ENCODE data around the gene CAPN10. TPM values are rescaled to one million over a fixed set of nuclear protein-coding genes. Genes with fewer than 3 reads are reported as not detected.

CAPN10 gene
- total RNA-seq, 2 donors from 2014 or later = 25.5 to 68.4 TPM

- no peaks in the 10 kb centered on the region for H3K36me3 ChIP-seq
- H3K9me3 ChIP-seq = no peaks in the 10 kb centered on the region
- H3K4me1 ChIP-seq (replicated peaks) = no peaks in the 10 kb centered on the region
- no peak overlapping the region for H3K27ac ChIP-seq
- intact Hi-C loops (cut with DNase I) = no loop called here
- no peak for DNase-seq (ENCODE audit: low spot score)
- TF ChIP-seq CTCF (IDR thresholded peaks at IDR 0.05) (no peak), POLR2A (IDR thresholded peaks at IDR 0.05) (no peak), POLR2AphosphoS5 (IDR thresholded peaks at IDR 0.05) (no peak)
- H3K27me3 ChIP-seq (replicated peaks; ENCODE audit: insufficient read depth) = no peaks in the 10 kb centered on the region
- WGBS = 70% methylated on average over 24 of the region's 24 CpGs
- no peak overlapping the region for H3K4me3 ChIP-seq
These were observed 37.7 kb downstream of the CAPN10 start for GRCh38 chr2:240624011-240624949.

- Histone ChIP-seq H3K9me3 (no peaks in the 10 kb centered on the region), H3K36me3 (no peaks in the 10 kb centered on the region), H3K27ac (no peak within 1 kb of the TSS), H3K27me3 (replicated peaks; ENCODE audit: insufficient read depth) (no peaks in the 10 kb centered on the region), H3K4me1 (replicated peaks) (no peaks in the 10 kb centered on the region), H3K4me3 (no peak within 1 kb of the TSS)
- WGBS = 45% methylated on average over 23 of the region's 23 CpGs
- DNase-seq (ENCODE audit: low spot score) = no peak
- intact Hi-C loops (cut with DNase I) = no loop called here
- no peak for TF ChIP-seq POLR2A (IDR thresholded peaks at IDR 0.05)
- TF ChIP-seq CTCF (IDR thresholded peaks at IDR 0.05) = no peak
- no peak for TF ChIP-seq POLR2AphosphoS5 (IDR thresholded peaks at IDR 0.05)
These were observed 38.6 kb downstream of the CAPN10 start, which contains the start of gene GPR35 for GRCh38 chr2:240624950-240625621. Gene GPR35 (plus strand): TSS chr2:240625480. CDS start chr2:240629953, 4,473 bp downstream.

GRCh38 chr2:240626531-240627300 lies 40.2 kb downstream of the CAPN10 start:
- Histone ChIP-seq H3K27ac (no peak overlapping the region), H3K4me3 (no peak overlapping the region), H3K9me3 (no peaks in the 10 kb centered on the region), H3K4me1 (replicated peaks) (no peaks in the 10 kb centered on the region), H3K27me3 (replicated peaks; ENCODE audit: insufficient read depth) (no peaks in the 10 kb centered on the region), H3K36me3 (no peaks in the 10 kb centered on the region)
- DNase-seq (ENCODE audit: low spot score) = no peak
- TF ChIP-seq CTCF (IDR thresholded peaks at IDR 0.05) (no peak), POLR2AphosphoS5 (IDR thresholded peaks at IDR 0.05) (no peak), POLR2A (IDR thresholded peaks at IDR 0.05) (no peak)
- intact Hi-C loops (cut with DNase I) = no loop called here
- 59% methylated on average over 21 of the region's 21 CpGs for WGBS

GRCh38 chr2:240627736-240628506 lies 41.4 kb downstream of the CAPN10 start:
- TF ChIP-seq CTCF (IDR thresholded peaks at IDR 0.05) (no peak), POLR2A (IDR thresholded peaks at IDR 0.05) (no peak), POLR2AphosphoS5 (IDR thresholded peaks at IDR 0.05) (no peak)
- Histone ChIP-seq H3K4me3 (no peak overlapping the region), H3K36me3 (no peaks in the 10 kb centered on the region), H3K9me3 (no peaks in the 10 kb centered on the region), H3K27ac (no peak overlapping the region), H3K27me3 (replicated peaks; ENCODE audit: insufficient read depth) (no peaks in the 10 kb centered on the region), H3K4me1 (replicated peaks) (no peaks in the 10 kb centered on the region)
- DNase-seq (ENCODE audit: low spot score) = no peak
- WGBS = 94% methylated on average over 17 of the region's 17 CpGs
- intact Hi-C loops (cut with DNase I) = no loop called here

Data from prostate gland (tissue), 2 donors.